PC-3 (cell line): ENCODE results near the gene SRRD.

Experiments
- EZH2 ChIP-seq: fragments of 300-600 bp; sonication (generic); IDR thresholded peaks from one replicate; pipeline ENCODE4 v1.6.1; 2017; ENCODE audit warnings: antibody characterized with exemption, mild to moderate bottlenecking, low read length; ENCODE audit not compliant: unreplicated experiment
- EZH2phosphoT487 ChIP-seq: fragments of 300-600 bp; sonication (generic); IDR thresholded peaks from 2 replicates; pipeline ENCODE4 v1.6.1; 2018; ENCODE audit warnings: mild to moderate bottlenecking, antibody characterized with exemption, low read length, borderline replicate concordance
- TF ChIP-seq, protein P1 (sequence below): fragments of 300-600 bp; sonication (generic); conservative IDR thresholded peaks from 2 replicates; pipeline ENCODE4 v1.5.1; 2017; ENCODE audit warnings: antibody characterized with exemption, low read depth, mild to moderate bottlenecking, low read length

DNA sequence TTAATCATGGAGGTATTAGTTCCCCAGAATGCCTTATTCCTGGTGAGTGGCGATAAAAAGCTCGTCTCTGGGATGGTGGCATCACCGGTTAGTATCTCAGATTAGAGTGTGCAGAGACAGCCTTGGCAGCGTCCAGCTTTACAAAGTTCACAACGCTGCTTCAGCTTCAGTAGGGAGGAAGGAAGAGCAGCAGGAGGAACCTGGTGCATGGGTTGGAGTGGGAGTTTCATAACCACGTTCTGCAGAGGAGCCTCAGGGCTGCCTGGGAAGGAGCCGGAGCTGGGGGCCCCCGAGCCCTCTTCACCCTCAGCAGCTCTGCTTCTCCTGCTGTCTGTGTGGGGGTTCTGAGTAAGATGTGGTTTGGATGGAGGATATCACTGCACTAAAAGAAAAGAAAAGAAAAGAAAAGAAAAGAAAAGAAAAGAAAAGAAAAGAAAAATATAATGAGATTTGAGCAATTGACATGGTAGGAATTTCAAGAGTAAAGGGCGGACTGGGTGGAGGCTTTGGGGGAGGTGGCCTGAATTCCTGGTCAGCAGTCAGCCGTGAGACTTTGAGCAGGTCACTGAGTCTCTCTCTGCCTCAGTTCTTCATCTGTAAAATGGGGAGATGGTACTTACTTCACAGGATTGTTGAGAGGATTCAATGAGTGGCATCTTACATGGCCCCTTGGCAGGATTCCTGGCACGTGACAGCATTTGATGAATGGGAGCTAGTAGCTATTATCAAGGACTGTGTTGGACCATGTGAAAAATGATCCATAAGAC lies 48.2 kb upstream of the SRRD start:
- TF ChIP-seq, protein P1, sequence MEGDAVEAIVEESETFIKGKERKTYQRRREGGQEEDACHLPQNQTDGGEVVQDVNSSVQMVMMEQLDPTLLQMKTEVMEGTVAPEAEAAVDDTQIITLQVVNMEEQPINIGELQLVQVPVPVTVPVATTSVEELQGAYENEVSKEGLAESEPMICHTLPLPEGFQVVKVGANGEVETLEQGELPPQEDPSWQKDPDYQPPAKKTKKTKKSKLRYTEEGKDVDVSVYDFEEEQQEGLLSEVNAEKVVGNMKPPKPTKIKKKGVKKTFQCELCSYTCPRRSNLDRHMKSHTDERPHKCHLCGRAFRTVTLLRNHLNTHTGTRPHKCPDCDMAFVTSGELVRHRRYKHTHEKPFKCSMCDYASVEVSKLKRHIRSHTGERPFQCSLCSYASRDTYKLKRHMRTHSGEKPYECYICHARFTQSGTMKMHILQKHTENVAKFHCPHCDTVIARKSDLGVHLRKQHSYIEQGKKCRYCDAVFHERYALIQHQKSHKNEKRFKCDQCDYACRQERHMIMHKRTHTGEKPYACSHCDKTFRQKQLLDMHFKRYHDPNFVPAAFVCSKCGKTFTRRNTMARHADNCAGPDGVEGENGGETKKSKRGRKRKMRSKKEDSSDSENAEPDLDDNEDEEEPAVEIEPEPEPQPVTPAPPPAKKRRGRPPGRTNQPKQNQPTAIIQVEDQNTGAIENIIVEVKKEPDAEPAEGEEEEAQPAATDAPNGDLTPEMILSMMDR = no peak
- no peak for TF ChIP-seq EZH2
- TF ChIP-seq EZH2phosphoT487 = no peak
